Fibroblast of villous mesenchyme (primary cell): ENCODE measurements around the gene CACNA1C. TPM values are rescaled to one million over a fixed set of nuclear protein-coding genes. Genes with fewer than 3 reads are reported as not detected.
A peak's percentile ranks its signal among the peaks of the same experiment; 100 is the strongest.

Experiments used
- DNase-seq: peaks from one replicate; pipeline ENCODE4 v3.0.0-alpha.2; 2010; ENCODE audit warnings: low read depth
- H3K4me3 ChIP-seq: 2 replicates; pipeline ENCODE4 v1.5.1; 2011; ENCODE audit warnings: low read depth, mild to moderate bottlenecking, low read length
- CTCF ChIP-seq: IDR thresholded peaks from 2 replicates; pipeline ENCODE4 v1.5.1; 2012; ENCODE audit warnings: low read depth, mild to moderate bottlenecking, low read length; ENCODE audit not compliant: insufficient read depth
- total RNA-seq: library from RNA; depleted of rRNA; stranded (reverse); fragments of >200 nt; gene quantifications from 2 replicates; pipeline ENCODE4 v1.2.3, GENCODE V29; 2012

CACNA1C gene
- total RNA-seq, 1 donor, result 11.7 TPM

DNA sequence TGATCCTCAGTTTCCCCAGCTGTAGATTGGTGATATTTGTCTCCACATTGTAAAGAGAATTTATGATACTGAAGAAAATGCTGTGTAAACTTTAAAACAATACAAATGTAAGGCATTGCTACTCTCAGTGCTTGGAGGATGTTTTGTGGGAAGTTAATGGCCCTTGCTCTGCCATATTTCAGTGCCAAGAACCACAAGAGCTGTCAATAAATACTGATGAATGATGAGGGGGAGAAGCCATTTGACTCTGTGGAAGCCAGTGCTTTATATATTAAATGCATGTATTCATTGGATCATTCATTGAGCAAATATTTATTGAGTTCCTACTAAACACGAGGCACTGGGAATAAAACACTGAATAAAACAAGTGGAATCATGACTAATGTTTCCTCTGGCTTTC is 30.8 kb downstream of the CACNA1C start:
- H3K4me3 ChIP-seq, result no peak overlapping the region
- no peak for DNase-seq
- TF ChIP-seq CTCF, result no peak

DNA sequence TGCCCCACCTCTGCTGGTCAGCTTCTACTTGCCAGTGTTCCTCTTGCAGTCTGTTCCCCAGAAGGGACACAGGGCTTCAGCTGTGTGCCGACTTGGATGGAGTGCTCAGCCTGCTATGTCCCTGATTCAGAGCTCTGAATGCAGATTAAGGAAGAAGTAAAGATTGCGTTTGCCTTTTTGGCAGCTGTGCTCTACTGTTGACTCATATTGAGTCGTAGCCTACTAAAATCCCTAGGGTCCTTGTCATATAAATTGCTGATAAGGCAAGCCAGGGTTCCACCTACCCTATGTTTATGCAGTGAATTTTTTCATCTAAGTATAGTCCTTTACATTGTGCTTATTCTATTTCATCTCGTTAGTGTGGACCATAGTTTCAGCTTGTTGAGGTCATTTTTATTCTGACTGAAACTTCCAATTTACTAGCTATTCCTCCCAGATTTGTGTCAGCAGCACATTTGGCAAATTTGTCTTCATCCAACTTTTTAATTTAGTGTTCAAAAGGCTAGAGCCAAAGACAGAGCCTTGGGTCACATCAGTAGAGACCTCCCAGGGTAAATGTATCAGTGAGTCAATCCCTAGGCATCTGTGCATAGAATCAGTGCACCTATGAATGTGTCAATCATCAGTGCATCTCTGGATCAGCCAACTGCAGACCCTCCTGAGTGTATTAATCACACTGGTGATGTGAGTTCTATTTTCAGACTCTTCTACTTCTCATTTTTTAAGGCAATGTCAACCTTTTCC is 31.9 kb downstream of the CACNA1C start:
- DNase-seq, result peak; percentile 29
- no peak overlapping the region for H3K4me3 ChIP-seq
- TF ChIP-seq CTCF, result no peak

DNA sequence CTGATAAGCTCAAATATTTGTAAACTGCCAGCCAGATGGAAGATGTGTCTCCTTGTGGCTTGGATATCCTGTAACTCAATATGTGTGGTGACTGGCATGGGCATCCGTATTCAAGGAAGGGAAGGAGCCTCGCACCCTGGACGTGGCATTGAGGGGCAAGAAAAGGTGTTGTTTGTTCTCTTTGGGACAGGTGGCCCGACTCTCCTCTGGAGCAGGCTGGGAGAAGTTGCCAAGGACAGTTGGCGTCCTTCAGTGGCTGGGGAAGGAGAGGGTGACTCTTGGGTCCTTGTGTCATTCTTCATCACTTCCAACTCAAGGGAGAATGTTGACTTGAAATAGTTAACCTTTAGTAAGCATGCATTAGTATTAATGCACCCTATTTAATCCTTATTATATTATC is 39.6 kb downstream of the CACNA1C start:
- H3K4me3 ChIP-seq, result no peak overlapping the region
- TF ChIP-seq CTCF, result no peak
- no peak for DNase-seq

DNA sequence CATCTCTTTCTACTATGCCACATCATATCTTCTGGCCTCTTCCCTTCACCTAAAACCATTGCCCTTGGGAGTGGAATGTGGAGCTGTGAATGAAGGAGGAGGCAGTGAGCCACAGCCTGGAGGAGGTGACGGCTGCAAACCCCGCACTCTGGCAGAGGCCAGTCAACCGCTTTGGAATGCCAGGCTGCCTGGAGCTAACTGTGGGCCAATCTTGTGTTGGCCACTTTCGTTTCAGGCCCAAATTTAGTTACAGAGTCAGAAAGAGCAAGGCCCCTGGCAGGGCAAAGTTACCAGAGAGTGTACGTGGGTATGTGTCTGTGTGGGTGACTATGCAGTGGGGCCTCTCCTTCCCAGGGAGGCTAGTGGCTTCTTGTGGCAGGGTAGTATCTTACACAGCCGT is 40.1 kb downstream of the CACNA1C start:
- no peak for TF ChIP-seq CTCF
- DNase-seq, result no peak
- H3K4me3 ChIP-seq, result no peak overlapping the region

DNA sequence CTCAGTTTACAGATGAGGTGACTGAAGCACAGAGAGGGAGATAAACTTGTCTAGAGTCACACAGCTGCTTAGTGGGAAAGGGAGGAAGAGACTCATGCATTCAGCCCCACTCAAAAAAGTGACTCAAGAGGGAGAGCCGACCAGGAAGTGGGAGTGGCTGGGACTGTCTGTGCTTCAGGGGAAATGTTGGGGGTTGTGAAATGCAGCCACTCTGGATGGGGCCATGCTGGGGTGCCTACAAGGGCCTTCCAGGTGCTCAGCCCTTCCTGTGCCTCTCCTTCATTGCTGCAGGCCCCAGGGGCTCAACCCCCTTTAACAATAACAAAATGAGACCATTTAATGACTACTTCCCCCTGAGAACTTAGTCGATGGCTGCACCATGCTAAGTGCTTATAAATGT is 41.8 kb downstream of the CACNA1C start:
- TF ChIP-seq CTCF, result no peak
- no peak overlapping the region for H3K4me3 ChIP-seq
- peak; percentile 22 for DNase-seq

- H3K4me3 ChIP-seq, result no peak overlapping the region
- DNase-seq, result peak; percentile 53
- TF ChIP-seq CTCF, result no peak
Measured at GRCh38 chr12:2095878-2096277, 43.1 kb downstream of the CACNA1C start.

GRCh38 chr12:2097617-2098016 is 44.8 kb downstream of the CACNA1C start:
- no peak for TF ChIP-seq CTCF
- H3K4me3 ChIP-seq, result no peak overlapping the region
- no peak for DNase-seq
